ENCODE results near the gene CACNA1S.

The CACNA1S gene

DNA sequence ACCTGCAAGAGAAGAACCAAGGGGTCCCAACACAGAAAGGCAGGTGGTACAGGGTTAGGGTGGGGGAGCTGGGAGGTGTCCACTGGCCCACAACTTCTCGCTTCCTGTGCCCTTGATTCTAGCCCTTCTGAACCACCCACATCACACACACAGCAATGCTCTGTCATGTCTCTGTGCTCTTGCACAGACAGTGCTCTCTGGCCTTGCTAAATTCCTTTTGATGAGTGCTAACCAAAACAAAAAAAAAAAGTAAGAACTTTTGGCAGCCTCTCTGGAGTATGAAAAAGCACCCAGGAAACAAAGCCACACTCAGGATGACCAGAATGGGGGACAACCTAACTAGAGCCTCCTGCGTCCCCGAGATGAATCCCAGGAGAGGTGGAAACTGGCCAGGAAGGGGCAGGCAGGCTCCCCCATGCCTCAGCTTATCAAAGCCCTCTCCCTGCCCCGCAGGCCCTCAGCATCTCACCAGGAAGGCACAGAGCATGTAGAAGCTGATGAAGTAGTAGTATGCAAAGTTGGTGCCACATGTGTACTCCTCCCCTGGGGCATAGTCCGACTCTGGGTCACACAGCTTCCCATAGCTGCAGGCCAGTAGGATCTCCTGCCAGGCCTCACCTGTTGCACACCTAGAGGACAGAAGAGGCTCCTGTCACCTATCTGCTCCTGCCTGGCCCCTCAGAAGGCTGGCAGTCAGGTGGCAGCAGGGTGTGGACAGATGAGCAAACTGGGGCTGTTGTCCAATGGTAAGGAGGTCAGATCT is 61.5 kb downstream of the CACNA1S start:
- H3K4me3 ChIP-seq (ENCODE audit: extremely low read depth, insufficient read depth, low read length, poor library complexity, severe bottlenecking), result no peak overlapping the region
- no peaks in the 10 kb centered on the region for H3K9me3 ChIP-seq (ENCODE audit: control insufficient read depth, low read length)
- no peaks in the 10 kb centered on the region for H3K36me3 ChIP-seq (ENCODE audit: control insufficient read depth, insufficient read depth, low read length)
- H3K27ac ChIP-seq (ENCODE audit: low read depth, low read length, severe bottlenecking), result no peak overlapping the region
- no peaks in the 10 kb centered on the region for H3K4me1 ChIP-seq (ENCODE audit: control insufficient read depth, insufficient read depth, low read length, poor library complexity, severe bottlenecking)
- 95 to 100% methylated on average over 1 to 4 of the region's 5 CpGs for WGBS, 2 experiments (ENCODE audit: insufficient coverage in 2 of 2)

DNA sequence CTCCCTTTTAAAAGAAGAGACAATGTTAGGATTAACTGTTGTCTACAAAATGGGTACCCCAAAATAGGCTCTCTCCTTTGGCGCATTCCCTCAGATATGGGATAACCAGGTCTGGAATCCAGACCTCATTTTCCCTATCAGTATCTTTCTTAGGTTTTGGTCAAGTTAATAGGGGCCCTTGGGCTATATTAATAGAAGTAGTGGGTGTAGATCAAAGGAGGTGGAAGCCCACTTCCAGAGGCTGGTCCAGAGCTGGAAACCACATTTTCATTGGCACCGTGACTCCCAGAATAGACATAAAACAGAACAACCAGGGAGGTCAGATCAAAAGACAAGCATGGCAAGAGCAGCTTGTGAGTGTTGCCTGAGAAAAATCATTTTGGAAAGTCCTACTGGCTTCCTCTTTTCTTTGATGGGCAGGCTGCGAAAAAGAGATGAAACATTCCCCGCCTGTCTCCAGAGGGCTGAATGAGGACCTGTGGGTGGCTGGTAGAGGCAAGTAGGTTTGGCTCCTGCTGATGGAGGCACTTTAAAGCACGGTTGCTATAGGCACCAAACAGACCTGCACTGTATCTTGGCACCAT is 62.9 kb downstream of the CACNA1S start:
- Histone ChIP-seq H3K9me3 (ENCODE audit: control insufficient read depth, low read length) (no peaks in the 10 kb centered on the region), H3K4me3 (ENCODE audit: extremely low read depth, insufficient read depth, low read length, poor library complexity, severe bottlenecking) (no peak overlapping the region), H3K36me3 (ENCODE audit: control insufficient read depth, insufficient read depth, low read length) (no peaks in the 10 kb centered on the region), H3K4me1 (ENCODE audit: control insufficient read depth, insufficient read depth, low read length, poor library complexity, severe bottlenecking) (no peaks in the 10 kb centered on the region), H3K27ac (ENCODE audit: low read depth, low read length, severe bottlenecking) (no peak overlapping the region)
- 83 to 85% methylated on average over 1 to 2 of the region's 5 CpGs for WGBS, 2 experiments (ENCODE audit: insufficient coverage in 2 of 2)

- no peak overlapping the region for H3K4me3 ChIP-seq (ENCODE audit: extremely low read depth, insufficient read depth, low read length, poor library complexity, severe bottlenecking)
- H3K36me3 ChIP-seq (ENCODE audit: control insufficient read depth, insufficient read depth, low read length), result no peaks in the 10 kb centered on the region
- no peaks in the 10 kb centered on the region for H3K4me1 ChIP-seq (ENCODE audit: control insufficient read depth, insufficient read depth, low read length, poor library complexity, severe bottlenecking)
- WGBS, 2 experiments (ENCODE audit: insufficient coverage in 2 of 2), result 92% methylated on average over 13 of the region's 13 CpGs
- no peak overlapping the region for H3K27ac ChIP-seq (ENCODE audit: low read depth, low read length, severe bottlenecking)
- no peaks in the 10 kb centered on the region for H3K9me3 ChIP-seq (ENCODE audit: control insufficient read depth, low read length)
Measured at GRCh38 chr1:201048521-201048920, 63.7 kb downstream of the CACNA1S start.

- WGBS, 2 experiments (ENCODE audit: insufficient coverage in 2 of 2), result 84 to 88% methylated on average over 6 to 9 of the region's 9 CpGs
- no peaks in the 10 kb centered on the region for H3K36me3 ChIP-seq (ENCODE audit: control insufficient read depth, insufficient read depth, low read length)
- no peaks in the 10 kb centered on the region for H3K4me1 ChIP-seq (ENCODE audit: control insufficient read depth, insufficient read depth, low read length, poor library complexity, severe bottlenecking)
- no peak overlapping the region for H3K27ac ChIP-seq (ENCODE audit: low read depth, low read length, severe bottlenecking)
- no peaks in the 10 kb centered on the region for H3K9me3 ChIP-seq (ENCODE audit: control insufficient read depth, low read length)
- no peak overlapping the region for H3K4me3 ChIP-seq (ENCODE audit: extremely low read depth, insufficient read depth, low read length, poor library complexity, severe bottlenecking)
Measured at GRCh38 chr1:201044119-201044518, 68.1 kb downstream of the CACNA1S start.

- Histone ChIP-seq H3K9me3 (ENCODE audit: control insufficient read depth, low read length) (no peaks in the 10 kb centered on the region), H3K36me3 (ENCODE audit: control insufficient read depth, insufficient read depth, low read length) (no peaks in the 10 kb centered on the region), H3K27ac (ENCODE audit: low read depth, low read length, severe bottlenecking) (no peak overlapping the region), H3K4me1 (ENCODE audit: control insufficient read depth, insufficient read depth, low read length, poor library complexity, severe bottlenecking) (no peaks in the 10 kb centered on the region), H3K4me3 (ENCODE audit: extremely low read depth, insufficient read depth, low read length, poor library complexity, severe bottlenecking) (no peak overlapping the region)
- WGBS, 2 experiments (ENCODE audit: insufficient coverage in 2 of 2), result 26 to 47% methylated on average over 7 to 11 of the region's 13 CpGs
Measured at GRCh38 chr1:201042779-201043461, 69.3 kb downstream of the CACNA1S start.

GRCh38 chr1:201041011-201041410 is 71.2 kb downstream of the CACNA1S start:
- Histone ChIP-seq H3K9me3 (ENCODE audit: control insufficient read depth, low read length) (no peaks in the 10 kb centered on the region), H3K36me3 (ENCODE audit: control insufficient read depth, insufficient read depth, low read length) (no peaks in the 10 kb centered on the region), H3K4me1 (ENCODE audit: control insufficient read depth, insufficient read depth, low read length, poor library complexity, severe bottlenecking) (no peaks in the 10 kb centered on the region), H3K27ac (ENCODE audit: low read depth, low read length, severe bottlenecking) (no peak overlapping the region), H3K4me3 (ENCODE audit: extremely low read depth, insufficient read depth, low read length, poor library complexity, severe bottlenecking) (no peak overlapping the region)
- WGBS, 2 experiments (ENCODE audit: insufficient coverage in 2 of 2), result 83% methylated on average over 1 of the region's 2 CpGs; no CpG with 5 or more reads in 1 of the 2 experiments

DNA sequence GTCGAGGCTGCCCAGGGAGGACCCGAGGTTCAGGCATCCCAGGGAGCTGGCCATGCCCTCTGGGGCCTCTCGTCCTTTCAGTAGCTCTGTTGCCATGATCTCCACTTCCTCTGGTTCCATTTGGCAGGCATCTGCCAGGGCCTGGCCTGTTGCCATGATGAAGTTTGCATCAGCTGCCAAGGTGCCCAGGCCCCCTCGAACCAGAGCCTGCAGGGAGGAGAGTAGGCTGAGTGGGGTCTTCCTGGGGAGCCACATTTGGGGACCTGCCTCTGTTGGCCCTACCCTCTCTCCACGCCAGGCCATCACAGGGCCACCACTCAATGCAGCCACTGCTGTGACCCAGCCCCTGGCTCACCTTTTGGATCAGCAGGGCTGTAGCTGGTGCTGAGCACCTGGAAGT is 72.3 kb downstream of the CACNA1S start:
- no peaks in the 10 kb centered on the region for H3K4me1 ChIP-seq (ENCODE audit: control insufficient read depth, insufficient read depth, low read length, poor library complexity, severe bottlenecking)
- no peak overlapping the region for H3K4me3 ChIP-seq (ENCODE audit: extremely low read depth, insufficient read depth, low read length, poor library complexity, severe bottlenecking)
- WGBS, 2 experiments (ENCODE audit: insufficient coverage in 2 of 2), result 88 to 96% methylated on average over 5 of the region's 5 CpGs
- no peaks in the 10 kb centered on the region for H3K9me3 ChIP-seq (ENCODE audit: control insufficient read depth, low read length)
- H3K36me3 ChIP-seq (ENCODE audit: control insufficient read depth, insufficient read depth, low read length), result no peaks in the 10 kb centered on the region
- no peak overlapping the region for H3K27ac ChIP-seq (ENCODE audit: low read depth, low read length, severe bottlenecking)

DNA sequence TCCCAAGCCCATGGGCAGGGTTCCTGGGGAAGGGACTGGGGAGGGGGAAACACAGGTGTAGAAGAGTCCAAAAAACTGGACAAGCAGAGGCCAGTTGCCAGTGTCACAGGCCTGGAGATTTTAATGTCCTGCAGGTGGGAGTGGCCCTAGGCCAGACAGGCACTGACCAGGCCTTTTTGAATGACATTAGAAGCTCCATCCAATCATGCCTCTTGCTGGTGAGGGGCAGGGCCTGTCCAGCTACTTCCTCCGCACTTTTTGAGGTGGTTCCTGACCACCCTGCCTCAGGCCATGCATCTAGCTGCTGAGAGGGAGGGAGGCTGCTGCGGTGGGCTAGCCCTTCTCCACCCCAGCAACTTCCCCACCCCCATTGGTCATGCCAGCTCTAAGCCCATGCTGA is 72.8 kb downstream of the CACNA1S start:
- WGBS, 2 experiments (ENCODE audit: insufficient coverage in 2 of 2), result 80 to 100% methylated on average over 1 of the region's 2 CpGs
- Histone ChIP-seq H3K9me3 (ENCODE audit: control insufficient read depth, low read length) (no peaks in the 10 kb centered on the region), H3K27ac (ENCODE audit: low read depth, low read length, severe bottlenecking) (no peak overlapping the region), H3K36me3 (ENCODE audit: control insufficient read depth, insufficient read depth, low read length) (no peaks in the 10 kb centered on the region), H3K4me1 (ENCODE audit: control insufficient read depth, insufficient read depth, low read length, poor library complexity, severe bottlenecking) (no peaks in the 10 kb centered on the region), H3K4me3 (ENCODE audit: extremely low read depth, insufficient read depth, low read length, poor library complexity, severe bottlenecking) (no peak overlapping the region)

DNA sequence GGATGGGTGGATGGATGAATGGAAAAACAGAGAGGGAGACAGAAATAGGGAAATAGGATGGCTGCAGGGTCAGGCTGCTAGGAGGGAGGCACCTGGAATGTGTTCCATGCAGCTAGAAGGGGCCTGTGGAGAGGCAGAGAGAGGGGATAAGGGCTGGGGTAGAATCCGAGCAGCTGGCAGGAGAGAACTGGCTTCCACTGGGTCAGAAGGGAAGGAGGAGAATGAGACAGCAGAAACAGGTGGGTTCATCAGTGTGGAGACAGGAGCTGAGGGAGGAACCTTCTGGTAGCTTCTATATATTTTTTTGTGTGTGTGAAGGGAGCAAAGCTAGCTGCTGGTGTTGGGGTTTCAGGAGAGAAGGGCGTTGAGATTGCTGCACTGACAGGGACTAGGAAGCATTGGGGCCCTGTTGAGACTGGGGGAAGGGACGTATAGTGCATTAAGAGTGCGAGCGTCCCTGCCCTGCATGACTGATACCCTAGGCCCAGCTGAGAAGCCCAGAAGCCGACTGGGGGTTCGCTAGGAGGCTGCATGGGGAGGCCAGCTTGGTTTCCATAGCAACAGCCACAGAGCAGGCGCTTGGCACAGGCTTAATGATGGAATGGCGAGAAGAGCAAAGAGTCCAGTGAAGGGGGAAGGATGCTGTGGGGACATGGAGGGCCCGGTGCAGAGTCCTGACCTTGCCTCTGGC is 73.9 kb downstream of the CACNA1S start:
- Histone ChIP-seq H3K36me3 (ENCODE audit: control insufficient read depth, insufficient read depth, low read length) (no peaks in the 10 kb centered on the region), H3K4me1 (ENCODE audit: control insufficient read depth, insufficient read depth, low read length, poor library complexity, severe bottlenecking) (no peaks in the 10 kb centered on the region), H3K27ac (ENCODE audit: low read depth, low read length, severe bottlenecking) (no peak overlapping the region), H3K9me3 (ENCODE audit: control insufficient read depth, low read length) (no peaks in the 10 kb centered on the region), H3K4me3 (ENCODE audit: extremely low read depth, insufficient read depth, low read length, poor library complexity, severe bottlenecking) (no peak overlapping the region)
- 82 to 91% methylated on average over 2 to 9 of the region's 10 CpGs for WGBS, 2 experiments (ENCODE audit: insufficient coverage in 2 of 2)

GRCh38 chr1:201036188-201036842 is 75.9 kb downstream of the CACNA1S start:
- Histone ChIP-seq H3K4me3 (ENCODE audit: extremely low read depth, insufficient read depth, low read length, poor library complexity, severe bottlenecking) (no peak overlapping the region), H3K4me1 (ENCODE audit: control insufficient read depth, insufficient read depth, low read length, poor library complexity, severe bottlenecking) (no peaks in the 10 kb centered on the region), H3K27ac (ENCODE audit: low read depth, low read length, severe bottlenecking) (no peak overlapping the region), H3K36me3 (ENCODE audit: control insufficient read depth, insufficient read depth, low read length) (no peaks in the 10 kb centered on the region), H3K9me3 (ENCODE audit: control insufficient read depth, low read length) (no peaks in the 10 kb centered on the region)
- WGBS, 2 experiments (ENCODE audit: insufficient coverage in 2 of 2), result 87 to 91% methylated on average over 9 to 12 of the region's 12 CpGs
